Keratinocyte (primary cell): ENCODE measurements around the gene CACFD1. TPM values are rescaled to one million over a fixed set of nuclear protein-coding genes. Genes with fewer than 3 reads are reported as not detected.

Source experiments
- DNase-seq: peaks from one replicate; pipeline ENCODE4 v3.0.0-alpha.2; 2011; ENCODE audit warnings: low read depth, missing footprints, low spot score
- FAIRE-seq: peaks from 2 replicates; lab custom pipeline; 2011; peaks lifted over from hg19 to GRCh38; lab: Jason Lieb, UNC
- H2AFZ ChIP-seq: 2 replicates; pipeline ENCODE4 v1.6.0; 2012; ENCODE audit warnings: low read length, control low read depth, inconsistent platforms; ENCODE audit not compliant: control insufficient read depth
- H3K27ac ChIP-seq: 2 replicates; pipeline ENCODE4 v1.5.1; 2011; ENCODE audit warnings: low read length; ENCODE audit not compliant: control insufficient read depth, insufficient read depth
- H3K27me3 ChIP-seq: 3 replicates; pipeline ENCODE4 v1.6.0; 2011; ENCODE audit warnings: low read length; ENCODE audit not compliant: control insufficient read depth, insufficient read depth; ENCODE audit errors: extremely low read depth
- H3K36me3 ChIP-seq, 2 experiments: 2 replicates in 1 of 2; 3 replicates in 1 of 2; pipeline ENCODE4 v1.5.1; 2011; ENCODE audit warnings: low read length in 2 of 2, mild to moderate bottlenecking in 1 of 2; ENCODE audit not compliant: control insufficient read depth in 2 of 2, insufficient read depth in 2 of 2; ENCODE audit errors: extremely low read depth in 1 of 2
- H3K4me1 ChIP-seq: 3 replicates; pipeline ENCODE4 v1.5.1; 2011; ENCODE audit warnings: low read length; ENCODE audit not compliant: control insufficient read depth, insufficient read depth; ENCODE audit errors: extremely low read depth
- H3K4me2 ChIP-seq: 3 replicates; pipeline ENCODE4 v1.6.0; 2011; ENCODE audit warnings: low read depth, low read length; ENCODE audit not compliant: control insufficient read depth, insufficient read depth; ENCODE audit errors: extremely low read depth
- H3K4me3 ChIP-seq, 3 experiments: fragments of 200-600 bp in 1 of 3; sonication (generic) in 1 of 3; 2 replicates in 2 of 3; 3 replicates in 1 of 3; pipeline ENCODE4 v1.5.1; 2011 to 2016; ENCODE audit warnings: low read length in 3 of 3, mild to moderate bottlenecking in 3 of 3, control low read depth in 2 of 3, inconsistent platforms in 1 of 3, low read depth in 1 of 3, mixed read lengths in 1 of 3, mixed run types in 1 of 3, moderate library complexity in 1 of 3; ENCODE audit not compliant: control insufficient read depth in 2 of 3, insufficient read depth in 2 of 3; ENCODE audit errors: extremely low read depth in 1 of 3
- H3K79me2 ChIP-seq: 2 replicates; pipeline ENCODE4 v1.6.0; 2012; ENCODE audit warnings: low read length; ENCODE audit not compliant: control insufficient read depth, insufficient read depth
- H3K9ac ChIP-seq: 3 replicates; pipeline ENCODE4 v1.6.0; 2011; ENCODE audit warnings: low read length; ENCODE audit not compliant: control insufficient read depth, insufficient read depth; ENCODE audit errors: extremely low read depth
- H3K9me1 ChIP-seq: 3 replicates; pipeline ENCODE4 v1.6.0; 2011; ENCODE audit warnings: low read length; ENCODE audit not compliant: control insufficient read depth, insufficient read depth; ENCODE audit errors: extremely low read depth
- H3K9me3 ChIP-seq: 2 replicates; pipeline ENCODE4 v1.5.1; 2012; ENCODE audit warnings: low read depth, low read length; ENCODE audit not compliant: control insufficient read depth
- H4K20me1 ChIP-seq: 3 replicates; pipeline ENCODE4 v1.6.0; 2011; ENCODE audit warnings: low read length; ENCODE audit not compliant: control insufficient read depth, insufficient read depth; ENCODE audit errors: extremely low read depth
- EZH2 ChIP-seq: IDR thresholded peaks from one replicate; pipeline ENCODE4 v1.6.1; 2012; ENCODE audit warnings: inconsistent platforms, mild to moderate bottlenecking, low read length, moderate library complexity
- dilution Hi-C: fragments of 300-500 bp; cut with MboI; formaldehyde crosslinking; loops from one replicate; pipeline ENCODE4 v1.7.0; 2020; ENCODE audit warnings: low sequenced_read_pairs; ENCODE audit not compliant: extremely low pct_ligation_motif_present
- polyA plus RNA-seq, 5 experiments: library from polyadenylated mRNA; depleted of rRNA in 3 of 5; stranded (reverse) in 3 of 5; stranded (forward) in 1 of 5; unstranded in 1 of 5; fragments of >200 nt; gene quantifications; 1 replicate in 1 of 5; 2 replicates in 3 of 5; 3 replicates in 1 of 5; pipeline versions ENCODE4 v1.2.1 to v1.2.3, GENCODE V29; 2011 to 2012; ENCODE audit warnings: missing spikeins in 2 of 5, low read depth in 1 of 5, low replicate concordance in 1 of 5
- TF ChIP-seq, protein P1 (sequence below), 3 experiments: IDR thresholded peaks in 1 of 3; conservative IDR thresholded peaks in 1 of 3; optimal IDR thresholded peaks in 1 of 3; 2 replicates in 2 of 3; 3 replicates in 1 of 3; pipeline versions ENCODE3 to v1.5.1; 2011; ENCODE audit warnings: low read length in 3 of 3, mild to moderate bottlenecking in 3 of 3, moderate library complexity in 2 of 3, control low read depth in 1 of 3, inconsistent platforms in 1 of 3; ENCODE audit not compliant: insufficient read depth in 2 of 3; ENCODE audit errors: extremely low read depth in 1 of 3

The CACFD1 gene
- polyA plus RNA-seq, 1 donor (not counting 4 experiments of a cell fraction or from before 2014, with no cell fraction given), result 3.4 TPM

DNA sequence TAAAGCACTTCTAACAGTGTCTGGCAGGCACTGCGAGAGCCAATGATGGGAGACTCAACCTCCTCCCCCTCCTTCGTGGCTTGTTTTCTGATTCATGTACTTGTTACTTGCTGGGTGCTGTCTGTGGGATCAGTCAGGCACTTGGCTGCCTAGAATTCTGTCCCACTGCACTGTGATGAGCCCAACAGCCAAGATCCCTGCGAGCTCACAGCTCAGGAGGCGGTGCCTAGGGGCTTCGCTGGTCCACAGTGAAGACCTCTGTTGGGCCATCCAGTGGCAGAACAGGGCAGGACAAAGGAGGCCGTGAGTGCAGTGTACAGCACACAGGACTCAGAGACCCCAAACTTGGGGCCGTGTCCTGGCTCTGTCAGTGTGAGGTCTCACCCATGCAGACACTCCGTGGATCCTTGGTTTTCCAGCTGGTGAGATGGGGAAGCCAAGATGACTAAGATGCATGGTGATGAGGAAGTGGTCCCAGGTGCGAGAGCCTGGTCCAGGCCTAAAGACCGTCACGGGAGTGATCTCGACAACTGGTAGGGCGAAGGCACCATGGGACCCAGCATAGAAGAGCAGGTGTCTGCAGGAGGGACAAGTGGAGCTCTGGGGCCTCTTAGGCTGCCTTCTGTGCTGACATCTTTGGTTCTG lies 45.5 kb downstream of the CACFD1 start:
- H2AFZ ChIP-seq, result no peak overlapping the region
- peaks cover 8% of the 10 kb centered on the region for H3K27me3 ChIP-seq
- dilution Hi-C loops, result no loop called here
- H3K9me3 ChIP-seq, result no peaks in the 10 kb centered on the region
- no peaks in the 10 kb centered on the region for H3K79me2 ChIP-seq
- DNase-seq (no peak), FAIRE-seq (no peak)
- peaks cover 12% of the 10 kb centered on the region for H3K4me1 ChIP-seq
- H3K27ac ChIP-seq, result no peak overlapping the region
- no peak overlapping the region for H3K4me2 ChIP-seq
- no peak overlapping the region for H3K4me3 ChIP-seq
- no peak for TF ChIP-seq EZH2
- TF ChIP-seq, protein P1, sequence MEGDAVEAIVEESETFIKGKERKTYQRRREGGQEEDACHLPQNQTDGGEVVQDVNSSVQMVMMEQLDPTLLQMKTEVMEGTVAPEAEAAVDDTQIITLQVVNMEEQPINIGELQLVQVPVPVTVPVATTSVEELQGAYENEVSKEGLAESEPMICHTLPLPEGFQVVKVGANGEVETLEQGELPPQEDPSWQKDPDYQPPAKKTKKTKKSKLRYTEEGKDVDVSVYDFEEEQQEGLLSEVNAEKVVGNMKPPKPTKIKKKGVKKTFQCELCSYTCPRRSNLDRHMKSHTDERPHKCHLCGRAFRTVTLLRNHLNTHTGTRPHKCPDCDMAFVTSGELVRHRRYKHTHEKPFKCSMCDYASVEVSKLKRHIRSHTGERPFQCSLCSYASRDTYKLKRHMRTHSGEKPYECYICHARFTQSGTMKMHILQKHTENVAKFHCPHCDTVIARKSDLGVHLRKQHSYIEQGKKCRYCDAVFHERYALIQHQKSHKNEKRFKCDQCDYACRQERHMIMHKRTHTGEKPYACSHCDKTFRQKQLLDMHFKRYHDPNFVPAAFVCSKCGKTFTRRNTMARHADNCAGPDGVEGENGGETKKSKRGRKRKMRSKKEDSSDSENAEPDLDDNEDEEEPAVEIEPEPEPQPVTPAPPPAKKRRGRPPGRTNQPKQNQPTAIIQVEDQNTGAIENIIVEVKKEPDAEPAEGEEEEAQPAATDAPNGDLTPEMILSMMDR (optimal IDR thresholded peaks at IDR 0.05 in 1 of 3, IDR thresholded peaks at IDR 0.05 in 1 of 3, conservative IDR thresholded peaks at IDR 0.05 in 1 of 3; ENCODE audit: extremely low read depth in 1 of 3, insufficient read depth in 2 of 3, low read length in 3 of 3), result no peak
- H3K36me3 ChIP-seq, result no peaks in the 10 kb centered on the region
- H3K9me1 ChIP-seq, result no peaks in the 10 kb centered on the region
- no peaks in the 10 kb centered on the region for H4K20me1 ChIP-seq
- no peak overlapping the region for H3K9ac ChIP-seq

DNA sequence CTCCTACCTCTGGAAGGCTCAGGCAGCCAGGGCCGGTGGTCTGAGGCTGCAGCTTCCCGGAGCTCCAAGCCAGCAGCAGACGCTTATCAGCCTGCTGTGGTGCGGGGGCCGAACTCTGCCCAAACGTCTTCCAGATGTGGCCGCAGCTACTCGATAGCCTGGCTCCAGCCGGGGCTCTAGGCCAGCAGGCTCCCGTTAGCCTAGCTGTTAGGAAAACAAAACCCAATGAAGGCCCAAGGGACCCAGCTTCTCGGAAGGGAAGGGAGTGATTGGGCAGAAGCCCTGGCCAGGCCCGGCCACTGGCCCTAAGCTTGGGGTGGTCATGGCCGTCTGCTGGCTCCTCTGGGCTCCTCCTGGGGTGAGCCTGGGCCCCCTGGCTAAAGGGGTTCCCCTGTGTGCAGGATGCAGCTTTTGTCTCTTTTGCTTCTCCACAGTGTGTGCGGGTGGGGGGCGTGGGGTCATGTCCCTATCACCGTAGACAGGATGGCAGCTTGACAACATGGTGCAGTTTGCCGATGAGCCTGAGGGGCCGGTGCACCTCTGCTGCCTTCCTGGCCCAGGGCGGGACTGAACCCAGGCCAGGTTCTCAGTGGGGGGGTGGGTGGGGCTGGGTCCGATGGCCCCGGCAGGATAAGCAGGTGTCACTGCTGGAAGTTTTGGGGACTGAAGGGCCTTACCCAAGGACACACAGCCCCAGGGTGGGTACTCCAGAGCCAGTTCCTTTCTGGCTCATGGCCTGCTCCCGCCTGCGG lies 46.3 kb downstream of the CACFD1 start:
- Histone ChIP-seq H3K4me1 (peaks cover 12% of the 10 kb centered on the region), H3K36me3 (no peaks in the 10 kb centered on the region), H3K27ac (no peak overlapping the region), H3K27me3 (peaks cover 8% of the 10 kb centered on the region), H2AFZ (no peak overlapping the region), H3K9me3 (no peaks in the 10 kb centered on the region), H3K79me2 (no peaks in the 10 kb centered on the region), H3K9ac (no peak overlapping the region), H4K20me1 (no peaks in the 10 kb centered on the region), H3K4me3 (no peak overlapping the region), H3K9me1 (no peaks in the 10 kb centered on the region), H3K4me2 (no peak overlapping the region)
- no peak for TF ChIP-seq EZH2
- TF ChIP-seq, protein P1 (optimal IDR thresholded peaks at IDR 0.05 in 1 of 3, IDR thresholded peaks at IDR 0.05 in 1 of 3, conservative IDR thresholded peaks at IDR 0.05 in 1 of 3; ENCODE audit: extremely low read depth in 1 of 3, insufficient read depth in 2 of 3, low read length in 3 of 3), result no peak
- no peak for DNase-seq
- dilution Hi-C loops, result no loop called here
- FAIRE-seq, result no peak
